ENCODE measurements around the gene STXBP5L. TPM values are rescaled to one million over a fixed set of nuclear protein-coding genes. Genes with fewer than 3 reads are reported as not detected.
"Not testable (repeated sequence)": the region's sequence is repeated elsewhere in the genome, so short reads cannot be mapped to it uniquely, and the experiment has no call there.

The STXBP5L gene
- total and polyA plus RNA-seq, 4 donors, result not detected

DNA sequence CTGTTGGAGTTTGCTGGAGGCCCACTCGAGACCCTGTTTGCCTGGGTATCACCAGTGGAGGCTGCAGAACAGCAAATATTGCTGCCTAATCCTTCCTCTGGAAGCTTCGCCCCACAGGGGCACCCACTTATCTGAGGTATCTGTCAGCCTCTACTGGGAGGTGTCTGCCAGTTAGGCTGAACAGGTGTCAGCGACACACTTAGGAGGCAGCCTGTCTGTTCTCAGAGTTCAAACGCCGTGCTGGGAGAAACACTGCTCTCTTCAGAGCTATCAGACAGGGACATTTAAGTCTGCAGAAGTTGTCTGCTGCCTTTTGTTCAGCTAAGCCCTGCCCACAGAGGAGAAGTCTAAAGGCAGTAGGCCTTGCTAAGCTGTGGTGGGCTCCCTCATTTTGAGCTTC, 448.0 kb downstream of the STXBP5L start:
- not testable (repeated sequence) for H3K4me3 ChIP-seq (ENCODE audit: low read depth in 1 of 3, low read length in 3 of 3); H3K27me3 ChIP-seq (ENCODE audit: control insufficient read depth in 4 of 4, insufficient read depth in 4 of 4, low read length in 3 of 4); H3K36me3 ChIP-seq (ENCODE audit: control insufficient read depth in 4 of 4, insufficient read depth in 3 of 4, low read depth in 1 of 4, low read length in 3 of 4); H3K4me1 ChIP-seq (ENCODE audit: control insufficient read depth in 4 of 4, insufficient read depth in 4 of 4, low read length in 3 of 4); H3K9ac ChIP-seq (ENCODE audit: low read depth in 1 of 2, low read length in 2 of 2); DNase-seq (ENCODE audit: low spot score); H3K9me3 ChIP-seq (ENCODE audit: control insufficient read depth in 4 of 4, low read length in 3 of 4); H3K27ac ChIP-seq (ENCODE audit: low read depth in 1 of 2, low read length in 2 of 2)
- WGBS, result 77% methylated on average over 5 of the region's 5 CpGs

DNA sequence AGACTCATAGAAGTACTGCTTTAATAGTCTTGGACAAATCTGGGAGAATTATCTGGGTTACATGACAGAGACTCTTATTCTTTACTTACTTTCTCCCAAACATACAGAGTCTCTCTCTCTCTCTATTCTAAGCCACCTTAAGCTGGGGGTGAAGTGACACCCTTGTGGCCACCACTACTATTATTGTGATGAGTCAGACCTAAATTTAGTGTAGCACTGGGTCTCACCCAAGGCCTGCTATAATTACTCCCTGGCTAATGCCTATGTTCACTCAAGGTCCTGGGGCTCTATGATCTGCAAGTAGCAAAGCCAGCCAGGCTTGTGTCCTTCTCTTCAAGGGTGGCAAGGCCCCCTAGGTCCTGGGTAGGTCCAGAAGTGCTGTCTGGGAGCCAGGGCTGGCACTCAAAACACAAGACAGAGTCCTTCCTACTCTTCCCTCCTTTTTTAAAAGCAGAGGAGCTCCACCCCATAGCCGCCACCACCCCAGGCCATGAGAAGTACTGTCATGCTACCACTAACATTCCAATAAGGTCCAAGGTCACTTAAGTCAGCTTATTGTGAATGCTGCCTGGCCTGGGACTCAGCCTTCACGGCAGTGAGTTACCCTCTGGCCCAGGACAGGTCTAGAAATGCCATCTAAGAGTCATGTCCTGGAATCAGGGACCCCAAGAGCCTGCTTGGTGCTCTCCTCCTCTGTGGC, 454.2 kb downstream of the STXBP5L start:
- Histone ChIP-seq H3K27ac (ENCODE audit: low read depth in 1 of 2, low read length in 2 of 2) (no peak overlapping the region), H3K9me3 (ENCODE audit: control insufficient read depth in 4 of 4, low read length in 3 of 4) (no peaks in the 10 kb centered on the region), H3K9ac (ENCODE audit: low read depth in 1 of 2, low read length in 2 of 2) (no peak overlapping the region), H3K4me3 (ENCODE audit: low read depth in 1 of 3, low read length in 3 of 3) (no peak overlapping the region), H3K27me3 (ENCODE audit: control insufficient read depth in 4 of 4, insufficient read depth in 4 of 4, low read length in 3 of 4) (no peaks in the 10 kb centered on the region), H3K4me1 (ENCODE audit: control insufficient read depth in 4 of 4, insufficient read depth in 4 of 4, low read length in 3 of 4) (no peaks in the 10 kb centered on the region), H3K36me3 (ENCODE audit: control insufficient read depth in 4 of 4, insufficient read depth in 3 of 4, low read depth in 1 of 4, low read length in 3 of 4) (no peaks in the 10 kb centered on the region)
- TF ChIP-seq, protein P1, sequence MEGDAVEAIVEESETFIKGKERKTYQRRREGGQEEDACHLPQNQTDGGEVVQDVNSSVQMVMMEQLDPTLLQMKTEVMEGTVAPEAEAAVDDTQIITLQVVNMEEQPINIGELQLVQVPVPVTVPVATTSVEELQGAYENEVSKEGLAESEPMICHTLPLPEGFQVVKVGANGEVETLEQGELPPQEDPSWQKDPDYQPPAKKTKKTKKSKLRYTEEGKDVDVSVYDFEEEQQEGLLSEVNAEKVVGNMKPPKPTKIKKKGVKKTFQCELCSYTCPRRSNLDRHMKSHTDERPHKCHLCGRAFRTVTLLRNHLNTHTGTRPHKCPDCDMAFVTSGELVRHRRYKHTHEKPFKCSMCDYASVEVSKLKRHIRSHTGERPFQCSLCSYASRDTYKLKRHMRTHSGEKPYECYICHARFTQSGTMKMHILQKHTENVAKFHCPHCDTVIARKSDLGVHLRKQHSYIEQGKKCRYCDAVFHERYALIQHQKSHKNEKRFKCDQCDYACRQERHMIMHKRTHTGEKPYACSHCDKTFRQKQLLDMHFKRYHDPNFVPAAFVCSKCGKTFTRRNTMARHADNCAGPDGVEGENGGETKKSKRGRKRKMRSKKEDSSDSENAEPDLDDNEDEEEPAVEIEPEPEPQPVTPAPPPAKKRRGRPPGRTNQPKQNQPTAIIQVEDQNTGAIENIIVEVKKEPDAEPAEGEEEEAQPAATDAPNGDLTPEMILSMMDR (IDR thresholded peaks at IDR 0.05; ENCODE audit: low read depth, low read length, missing input control), result no peak
- TF ChIP-seq, protein P2, sequence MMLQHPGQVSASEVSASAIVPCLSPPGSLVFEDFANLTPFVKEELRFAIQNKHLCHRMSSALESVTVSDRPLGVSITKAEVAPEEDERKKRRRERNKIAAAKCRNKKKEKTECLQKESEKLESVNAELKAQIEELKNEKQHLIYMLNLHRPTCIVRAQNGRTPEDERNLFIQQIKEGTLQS (IDR thresholded peaks at IDR 0.05), result no peak
- TF ChIP-seq, protein P3, sequence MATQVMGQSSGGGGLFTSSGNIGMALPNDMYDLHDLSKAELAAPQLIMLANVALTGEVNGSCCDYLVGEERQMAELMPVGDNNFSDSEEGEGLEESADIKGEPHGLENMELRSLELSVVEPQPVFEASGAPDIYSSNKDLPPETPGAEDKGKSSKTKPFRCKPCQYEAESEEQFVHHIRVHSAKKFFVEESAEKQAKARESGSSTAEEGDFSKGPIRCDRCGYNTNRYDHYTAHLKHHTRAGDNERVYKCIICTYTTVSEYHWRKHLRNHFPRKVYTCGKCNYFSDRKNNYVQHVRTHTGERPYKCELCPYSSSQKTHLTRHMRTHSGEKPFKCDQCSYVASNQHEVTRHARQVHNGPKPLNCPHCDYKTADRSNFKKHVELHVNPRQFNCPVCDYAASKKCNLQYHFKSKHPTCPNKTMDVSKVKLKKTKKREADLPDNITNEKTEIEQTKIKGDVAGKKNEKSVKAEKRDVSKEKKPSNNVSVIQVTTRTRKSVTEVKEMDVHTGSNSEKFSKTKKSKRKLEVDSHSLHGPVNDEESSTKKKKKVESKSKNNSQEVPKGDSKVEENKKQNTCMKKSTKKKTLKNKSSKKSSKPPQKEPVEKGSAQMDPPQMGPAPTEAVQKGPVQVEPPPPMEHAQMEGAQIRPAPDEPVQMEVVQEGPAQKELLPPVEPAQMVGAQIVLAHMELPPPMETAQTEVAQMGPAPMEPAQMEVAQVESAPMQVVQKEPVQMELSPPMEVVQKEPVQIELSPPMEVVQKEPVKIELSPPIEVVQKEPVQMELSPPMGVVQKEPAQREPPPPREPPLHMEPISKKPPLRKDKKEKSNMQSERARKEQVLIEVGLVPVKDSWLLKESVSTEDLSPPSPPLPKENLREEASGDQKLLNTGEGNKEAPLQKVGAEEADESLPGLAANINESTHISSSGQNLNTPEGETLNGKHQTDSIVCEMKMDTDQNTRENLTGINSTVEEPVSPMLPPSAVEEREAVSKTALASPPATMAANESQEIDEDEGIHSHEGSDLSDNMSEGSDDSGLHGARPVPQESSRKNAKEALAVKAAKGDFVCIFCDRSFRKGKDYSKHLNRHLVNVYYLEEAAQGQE (IDR thresholded peaks at IDR 0.05), result no peak
- TF ChIP-seq JUND (IDR thresholded peaks at IDR 0.05) (no peak), RAD21 (IDR thresholded peaks at IDR 0.05) (no peak), SP1 (IDR thresholded peaks at IDR 0.05) (no peak), YY1 (IDR thresholded peaks at IDR 0.05) (no peak), HNF4G (IDR thresholded peaks at IDR 0.05) (no peak), FOXA2 (IDR thresholded peaks at IDR 0.05) (no peak), TAF1 (conservative IDR thresholded peaks at IDR 0.05) (no peak), NR2F2 (IDR thresholded peaks at IDR 0.05) (no peak)
- TF ChIP-seq, protein P4, sequence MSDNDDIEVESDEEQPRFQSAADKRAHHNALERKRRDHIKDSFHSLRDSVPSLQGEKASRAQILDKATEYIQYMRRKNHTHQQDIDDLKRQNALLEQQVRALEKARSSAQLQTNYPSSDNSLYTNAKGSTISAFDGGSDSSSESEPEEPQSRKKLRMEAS (IDR thresholded peaks at IDR 0.05), result no peak
- no peak for DNase-seq (ENCODE audit: low spot score)
- WGBS, result 55% methylated on average over 2 of the region's 2 CpGs

DNA sequence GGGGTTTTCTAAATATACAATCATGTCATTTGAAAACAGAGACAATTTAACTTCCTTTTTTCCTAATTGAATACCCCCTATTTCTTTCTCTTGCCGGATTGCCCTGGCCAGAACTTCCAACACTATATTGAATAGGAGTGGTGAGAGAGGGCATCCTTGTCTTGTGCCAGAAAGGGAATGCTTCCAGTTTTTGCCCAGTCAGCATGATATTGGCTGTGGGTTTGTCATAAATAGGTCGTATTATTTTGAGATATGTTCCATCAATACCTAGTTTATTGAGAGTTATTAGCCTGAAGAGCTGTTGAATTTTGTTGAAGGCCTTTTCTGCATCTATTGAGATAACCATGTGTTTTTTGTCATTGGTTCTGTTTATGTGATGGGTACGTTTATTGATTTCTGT, 480.3 kb downstream of the STXBP5L start:
- H3K4me1 ChIP-seq (ENCODE audit: control insufficient read depth in 4 of 4, insufficient read depth in 4 of 4, low read length in 3 of 4); H3K9ac ChIP-seq (ENCODE audit: low read depth in 1 of 2, low read length in 2 of 2); H3K27ac ChIP-seq (ENCODE audit: low read depth in 1 of 2, low read length in 2 of 2); H3K36me3 ChIP-seq (ENCODE audit: control insufficient read depth in 4 of 4, insufficient read depth in 3 of 4, low read depth in 1 of 4, low read length in 3 of 4); H3K4me3 ChIP-seq (ENCODE audit: low read depth in 1 of 3, low read length in 3 of 3); H3K9me3 ChIP-seq (ENCODE audit: control insufficient read depth in 4 of 4, low read length in 3 of 4); DNase-seq (ENCODE audit: low spot score); H3K27me3 ChIP-seq (ENCODE audit: control insufficient read depth in 4 of 4, insufficient read depth in 4 of 4, low read length in 3 of 4): not testable (repeated sequence)
- WGBS, result 66% methylated on average over 3 of the region's 3 CpGs

DNA sequence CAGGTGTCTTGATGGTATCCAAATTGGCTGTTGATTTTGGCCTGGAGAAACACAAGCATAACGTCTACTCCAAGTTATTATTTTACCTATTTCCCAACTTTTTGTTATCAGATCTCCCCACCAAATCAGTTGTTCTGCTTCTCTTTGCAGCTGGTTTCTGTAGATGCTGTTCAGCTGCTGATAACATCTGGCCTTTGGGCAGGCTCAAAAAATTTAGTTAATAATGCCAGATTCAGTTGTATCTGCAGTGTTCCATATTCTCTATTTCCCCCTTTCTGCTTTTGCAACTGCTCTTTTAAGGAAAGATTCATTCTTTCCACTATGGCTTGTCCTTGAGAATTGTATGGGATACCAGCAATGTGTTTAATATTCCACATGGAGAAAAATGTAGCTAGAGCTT, 488.0 kb downstream of the STXBP5L start:
- not testable (repeated sequence) for H3K27me3 ChIP-seq (ENCODE audit: control insufficient read depth in 4 of 4, insufficient read depth in 4 of 4, low read length in 3 of 4); H3K4me3 ChIP-seq (ENCODE audit: low read depth in 1 of 3, low read length in 3 of 3); H3K36me3 ChIP-seq (ENCODE audit: control insufficient read depth in 4 of 4, insufficient read depth in 3 of 4, low read depth in 1 of 4, low read length in 3 of 4); H3K9me3 ChIP-seq (ENCODE audit: control insufficient read depth in 4 of 4, low read length in 3 of 4); H3K9ac ChIP-seq (ENCODE audit: low read depth in 1 of 2, low read length in 2 of 2); H3K4me1 ChIP-seq (ENCODE audit: control insufficient read depth in 4 of 4, insufficient read depth in 4 of 4, low read length in 3 of 4); DNase-seq (ENCODE audit: low spot score); H3K27ac ChIP-seq (ENCODE audit: low read depth in 1 of 2, low read length in 2 of 2)
- WGBS, result 41% methylated on average over 1 of the region's 1 CpG

DNA sequence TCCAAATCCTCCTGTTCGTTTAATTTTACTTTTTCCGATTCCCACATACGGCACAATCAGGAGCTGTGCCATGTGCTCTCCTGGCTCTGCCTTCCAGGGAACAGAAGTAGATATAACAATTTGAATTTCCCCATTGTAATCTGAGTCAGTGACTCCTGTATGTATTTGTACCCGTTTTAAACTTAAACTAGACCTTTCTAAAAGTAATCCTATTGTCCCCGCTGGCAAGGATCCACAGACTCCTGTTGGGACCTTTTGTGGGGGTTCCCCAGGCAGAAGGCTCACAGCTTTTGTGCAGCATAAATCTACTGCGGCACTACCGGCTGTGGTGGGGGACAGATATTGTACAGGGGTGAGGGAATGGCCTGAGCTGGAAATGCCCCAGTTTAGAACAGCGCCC, 490.0 kb downstream of the STXBP5L start:
- not testable (repeated sequence) for H3K4me3 ChIP-seq (ENCODE audit: low read depth in 1 of 3, low read length in 3 of 3); H3K36me3 ChIP-seq (ENCODE audit: control insufficient read depth in 4 of 4, insufficient read depth in 3 of 4, low read depth in 1 of 4, low read length in 3 of 4); H3K4me1 ChIP-seq (ENCODE audit: control insufficient read depth in 4 of 4, insufficient read depth in 4 of 4, low read length in 3 of 4); H3K27me3 ChIP-seq (ENCODE audit: control insufficient read depth in 4 of 4, insufficient read depth in 4 of 4, low read length in 3 of 4); H3K9ac ChIP-seq (ENCODE audit: low read depth in 1 of 2, low read length in 2 of 2); H3K27ac ChIP-seq (ENCODE audit: low read depth in 1 of 2, low read length in 2 of 2); DNase-seq (ENCODE audit: low spot score); H3K9me3 ChIP-seq (ENCODE audit: control insufficient read depth in 4 of 4, low read length in 3 of 4)
- 74% methylated on average over 8 of the region's 8 CpGs for WGBS

All from liver (tissue), 9 donors.